Erythroblast (primary cell): Measurements from ENCODE around the gene SYT1.

ENCODE experiments used
- GATA1 ChIP-seq: IDR thresholded peaks from 2 replicates; pipeline ENCODE4 v1.6.1; 2011; ENCODE audit warnings: low read depth, mild to moderate bottlenecking, control low read depth, low read length, moderate library complexity
- POLR2A ChIP-seq: IDR thresholded peaks from 2 replicates; pipeline ENCODE4 v1.6.1; 2011; ENCODE audit warnings: mild to moderate bottlenecking, low read length

- TF ChIP-seq POLR2A (no peak), GATA1 (no peak)
Observed at GRCh38 chr12:78885466-78885865, 20.9 kb downstream of the SYT1 start.
